Measurements from ENCODE around the gene JPH2.
A peak's percentile ranks its signal among the peaks of the same experiment; 100 is the strongest.
"Not testable (repeated sequence)": the region's sequence is repeated elsewhere in the genome, so short reads cannot be mapped to it uniquely, and the experiment has no call there.

JPH2 gene

DNA sequence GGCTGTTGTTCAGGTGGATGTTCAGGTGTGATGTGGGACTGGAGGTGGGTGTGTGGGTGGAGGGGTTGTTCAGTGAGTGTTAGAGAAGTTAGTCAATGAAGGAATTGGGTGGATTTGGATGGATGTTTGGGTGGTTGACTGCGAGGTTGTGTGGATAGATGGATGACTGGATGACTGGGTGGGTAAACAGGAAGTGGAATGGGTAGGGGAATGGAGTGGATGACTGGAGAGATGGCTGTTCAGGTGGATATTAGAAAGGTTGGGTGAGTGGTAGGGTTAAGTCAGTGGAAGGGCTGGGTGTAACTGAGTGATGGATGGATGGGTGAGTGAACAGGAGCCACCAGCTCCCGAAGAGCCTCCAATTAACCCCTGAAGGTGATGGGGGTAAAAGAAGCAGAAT, 27.9 kb downstream of the JPH2 start:
- no peak for DNase-seq (ENCODE audit: low spot score)

- DNase-seq (ENCODE audit: low spot score) = no peak
Observed at GRCh38 chr20:44157061-44157460, 29.9 kb downstream of the JPH2 start.

DNA sequence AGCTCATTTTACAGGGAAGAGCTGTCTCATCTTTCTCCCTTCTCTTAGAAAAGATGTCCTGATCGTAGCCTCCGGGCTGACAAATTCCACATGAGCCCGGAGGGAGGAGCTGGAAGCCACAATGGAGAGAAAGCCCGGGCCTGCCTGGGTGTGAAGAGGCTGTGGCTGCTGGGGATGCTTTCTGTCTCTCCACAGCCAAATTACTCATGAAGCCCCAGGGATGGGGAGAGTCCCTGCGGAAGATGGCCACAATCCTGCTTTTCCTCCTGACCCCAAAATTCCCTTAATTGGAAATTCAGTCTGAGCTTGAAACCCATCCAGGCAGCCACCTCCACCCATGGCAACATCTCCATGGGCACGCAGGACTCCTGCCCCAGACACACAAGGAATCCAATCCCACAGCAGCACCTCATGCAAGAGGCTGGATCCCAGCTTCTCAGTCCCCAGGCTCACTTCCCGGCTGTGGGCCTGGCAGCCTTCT, 32.4 kb downstream of the JPH2 start:
- no peak for DNase-seq (ENCODE audit: low spot score)

DNA sequence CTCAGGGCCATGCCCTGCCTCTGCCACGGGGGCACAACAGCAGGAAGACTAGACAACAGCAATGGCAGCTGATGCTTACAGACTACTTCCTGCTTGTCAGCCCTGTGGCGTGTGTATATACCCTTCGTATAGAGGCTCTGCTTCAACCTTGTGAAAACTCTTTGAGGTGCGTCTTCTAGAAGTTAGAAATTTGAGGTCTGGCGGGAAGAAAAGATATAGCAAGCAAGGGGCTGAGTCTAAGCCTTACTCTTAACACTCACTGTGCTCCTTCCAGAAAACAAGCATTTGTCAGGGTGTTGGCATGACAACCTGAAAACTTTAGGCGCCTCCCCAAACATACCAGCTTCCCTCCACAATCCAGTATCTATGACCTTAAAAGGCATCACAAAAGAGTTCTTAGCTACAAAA, 33.3 kb downstream of the JPH2 start:
- DNase-seq (ENCODE audit: low spot score) = no peak

- no peak for DNase-seq (ENCODE audit: low spot score)
Observed at GRCh38 chr20:44151621-44152416, 35.2 kb downstream of the JPH2 start.

GRCh38 chr20:44146272-44146671, 40.7 kb downstream of the JPH2 start:
- no peak for DNase-seq (ENCODE audit: low spot score)

DNA sequence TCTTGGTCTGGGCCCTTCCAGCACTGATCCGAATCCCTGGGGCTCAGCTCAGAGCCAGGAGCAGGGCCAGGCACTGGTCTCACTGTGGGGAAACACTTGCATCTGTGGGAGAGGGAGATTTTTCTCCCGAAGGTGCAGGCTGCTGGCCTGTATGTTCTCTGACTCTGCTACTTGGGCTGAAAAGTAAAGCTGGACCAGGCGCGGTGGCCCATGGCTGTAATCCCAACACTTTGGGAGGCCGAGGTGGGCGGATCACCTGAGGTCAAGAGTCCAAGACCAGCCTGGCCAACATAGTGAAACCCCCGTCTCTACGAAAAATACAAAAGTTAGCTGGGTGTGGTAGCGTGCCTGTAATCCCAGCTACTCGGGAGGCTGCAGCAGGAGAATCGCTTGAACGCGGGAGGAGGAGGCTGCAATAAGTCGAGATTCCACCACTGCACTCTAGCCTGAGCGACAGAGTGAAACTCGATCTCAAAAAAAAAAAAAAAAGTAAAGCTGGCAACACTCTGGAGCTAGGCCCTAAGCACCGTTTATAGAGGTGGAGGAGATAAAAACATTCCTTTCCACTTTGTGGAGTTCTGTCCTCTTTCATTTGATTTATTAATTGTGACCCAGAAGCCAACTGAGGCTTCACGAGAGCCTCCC, 41.7 kb downstream of the JPH2 start:
- no peak for DNase-seq (ENCODE audit: low spot score)

GRCh38 chr20:44143936-44144335, 43.1 kb downstream of the JPH2 start:
- no peak for DNase-seq (ENCODE audit: low spot score)

DNA sequence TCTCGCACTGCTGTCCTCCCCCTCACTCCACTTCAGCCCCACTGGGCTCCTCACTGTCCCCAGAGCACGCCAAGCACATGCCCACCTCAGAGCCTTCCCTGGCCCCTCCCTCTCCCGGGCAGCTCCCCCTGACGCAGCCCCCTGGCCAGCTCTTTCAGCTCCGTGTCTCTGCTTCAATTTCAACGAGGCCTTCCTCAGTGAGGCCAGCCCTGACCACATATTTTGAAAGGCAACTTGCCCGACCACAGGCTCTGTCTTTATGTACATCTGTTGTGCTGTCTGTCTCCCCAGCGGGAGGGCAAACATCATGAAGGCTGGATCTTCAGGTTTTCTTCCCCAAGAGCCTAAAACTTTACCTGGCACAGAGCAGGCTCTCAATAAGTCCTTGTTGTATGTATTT, 44.6 kb downstream of the JPH2 start:
- no peak for DNase-seq (ENCODE audit: low spot score)

DNA sequence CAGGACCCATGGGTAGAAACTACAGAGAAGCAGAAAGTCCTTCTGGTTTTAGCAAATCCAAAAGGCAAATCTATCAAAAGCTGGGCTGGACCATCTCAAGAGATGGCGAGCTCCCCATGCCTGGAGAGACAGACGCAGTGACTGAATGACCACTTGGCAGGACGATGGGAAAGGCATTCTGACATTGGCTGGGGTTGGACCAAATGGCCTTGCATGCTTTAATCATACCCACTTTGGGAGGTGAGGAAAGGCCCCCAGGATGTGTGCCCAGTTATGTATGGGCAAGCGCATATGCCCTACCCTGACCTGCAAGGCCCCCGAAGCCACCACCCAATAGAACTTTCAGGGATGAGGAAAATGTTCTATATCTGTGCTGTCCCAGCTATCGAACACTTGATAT, 45.1 kb downstream of the JPH2 start:
- DNase-seq (ENCODE audit: low spot score) = no peak

GRCh38 chr20:44138867-44139266, 48.1 kb downstream of the JPH2 start:
- no peak for DNase-seq (ENCODE audit: low spot score)

- DNase-seq (ENCODE audit: low spot score) = no peak
Observed at GRCh38 chr20:44137266-44137801, 49.7 kb downstream of the JPH2 start.

DNA sequence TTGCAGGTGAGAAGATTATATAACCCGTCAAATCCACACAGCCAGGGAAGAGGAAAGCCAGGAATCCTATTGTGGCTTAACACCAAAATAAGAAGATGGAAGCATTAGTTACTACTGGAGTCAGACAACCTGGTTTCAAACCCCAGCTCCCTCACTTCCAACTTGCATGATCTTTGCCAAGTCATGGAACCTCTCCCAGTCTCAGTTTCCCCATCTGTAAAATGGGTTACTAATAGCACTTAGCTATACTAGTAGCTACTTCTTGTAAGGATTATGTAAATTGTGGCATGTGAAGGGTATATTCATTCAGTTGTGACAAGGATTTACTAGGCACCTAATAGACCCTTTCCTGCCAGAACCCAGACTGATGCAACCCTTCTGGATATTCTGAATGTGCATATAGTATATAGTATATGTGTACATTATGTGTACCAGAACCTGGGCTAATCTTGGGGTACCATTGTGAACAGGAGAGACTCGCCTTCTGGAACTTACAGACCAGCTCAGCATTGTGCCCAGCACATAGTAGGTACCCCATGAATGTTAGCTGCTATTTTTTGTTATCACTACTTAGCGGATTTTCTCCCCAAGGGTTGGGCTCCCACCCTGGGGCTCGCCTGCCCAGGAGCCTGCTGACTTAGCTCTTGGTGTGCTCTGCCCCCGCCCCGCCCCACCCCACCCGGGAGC, 50.3 kb downstream of the JPH2 start:
- DNase-seq (ENCODE audit: low spot score) = no peak

DNA sequence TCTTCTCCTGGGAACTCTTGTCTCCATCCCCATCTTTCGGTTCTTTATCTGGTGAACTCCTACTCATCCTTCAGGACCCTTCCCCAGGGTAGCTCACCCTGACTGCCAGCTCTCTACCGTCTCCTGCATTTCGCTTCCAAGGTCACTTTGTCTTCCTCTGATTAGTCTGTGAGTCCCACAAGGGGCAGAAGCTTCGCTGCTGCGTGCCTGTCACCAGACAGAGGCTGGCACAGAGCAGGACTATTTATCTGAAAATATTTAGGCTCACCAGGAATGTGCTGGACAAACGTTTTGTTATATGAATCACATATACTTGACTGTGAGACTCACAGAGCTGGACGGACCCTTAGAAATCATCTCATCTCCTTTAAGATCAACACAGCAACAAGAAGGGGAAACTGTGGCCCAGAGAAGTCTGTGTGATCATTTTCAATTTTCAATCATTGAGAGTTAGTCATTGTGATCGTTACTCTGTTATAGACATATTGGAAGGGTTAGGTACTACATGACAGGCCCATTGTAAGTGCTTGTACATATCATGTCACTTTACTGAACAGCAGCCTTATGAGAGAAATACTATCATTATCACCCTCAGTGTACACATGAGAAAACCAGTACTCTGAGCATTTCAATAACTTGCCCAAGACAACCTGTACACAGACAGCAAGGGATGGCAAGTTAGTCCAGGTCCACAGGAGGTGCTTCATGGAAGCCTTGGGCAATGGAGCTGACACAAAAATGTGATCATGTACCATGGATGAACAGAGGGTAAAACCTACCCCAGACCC, 51.4 kb downstream of the JPH2 start:
- DNase-seq (ENCODE audit: low spot score) = no peak

DNA sequence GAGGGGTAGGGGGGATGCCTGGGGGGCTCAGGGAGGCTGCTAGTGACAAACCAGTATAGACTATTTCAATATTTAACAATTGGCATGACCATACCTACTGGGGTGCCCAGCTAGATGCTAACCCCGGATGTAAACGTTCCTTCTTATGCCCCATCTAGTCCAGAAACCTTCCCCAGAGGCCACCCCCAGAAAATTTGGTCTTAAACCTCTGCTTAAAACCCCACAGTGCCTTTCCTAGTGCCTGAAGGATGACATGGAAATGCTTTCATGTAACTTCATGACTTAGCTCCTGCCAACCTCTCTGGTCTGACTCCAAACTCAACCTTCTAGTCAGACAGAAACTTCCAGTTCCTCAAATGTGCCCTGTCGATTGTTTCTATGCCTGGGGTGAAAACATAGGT, 52.0 kb downstream of the JPH2 start:
- peak; percentile 5 for DNase-seq (ENCODE audit: low spot score)

- DNase-seq (ENCODE audit: low spot score) = no peak
Observed at GRCh38 chr20:44133424-44133823, 53.6 kb downstream of the JPH2 start.

DNA sequence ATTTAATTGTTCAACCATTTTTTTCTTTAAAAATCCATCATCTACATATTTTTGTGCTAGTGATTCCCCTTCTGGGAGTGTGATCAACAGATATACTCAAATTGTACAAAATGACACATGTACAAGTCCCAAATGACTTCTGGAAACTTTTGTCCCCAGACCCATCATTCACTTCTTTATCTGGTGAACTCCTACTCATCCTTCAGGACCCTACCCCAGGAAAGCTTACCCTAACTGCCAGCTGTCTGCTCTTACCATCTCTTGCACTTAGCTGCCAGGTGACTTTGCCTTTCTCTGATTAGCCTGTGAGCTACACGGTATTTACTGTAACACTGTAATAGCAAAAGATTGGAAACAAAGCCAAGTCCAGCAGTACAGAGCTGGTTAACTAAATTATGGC, 55.3 kb downstream of the JPH2 start:
- DNase-seq (ENCODE audit: low spot score) = no peak

DNA sequence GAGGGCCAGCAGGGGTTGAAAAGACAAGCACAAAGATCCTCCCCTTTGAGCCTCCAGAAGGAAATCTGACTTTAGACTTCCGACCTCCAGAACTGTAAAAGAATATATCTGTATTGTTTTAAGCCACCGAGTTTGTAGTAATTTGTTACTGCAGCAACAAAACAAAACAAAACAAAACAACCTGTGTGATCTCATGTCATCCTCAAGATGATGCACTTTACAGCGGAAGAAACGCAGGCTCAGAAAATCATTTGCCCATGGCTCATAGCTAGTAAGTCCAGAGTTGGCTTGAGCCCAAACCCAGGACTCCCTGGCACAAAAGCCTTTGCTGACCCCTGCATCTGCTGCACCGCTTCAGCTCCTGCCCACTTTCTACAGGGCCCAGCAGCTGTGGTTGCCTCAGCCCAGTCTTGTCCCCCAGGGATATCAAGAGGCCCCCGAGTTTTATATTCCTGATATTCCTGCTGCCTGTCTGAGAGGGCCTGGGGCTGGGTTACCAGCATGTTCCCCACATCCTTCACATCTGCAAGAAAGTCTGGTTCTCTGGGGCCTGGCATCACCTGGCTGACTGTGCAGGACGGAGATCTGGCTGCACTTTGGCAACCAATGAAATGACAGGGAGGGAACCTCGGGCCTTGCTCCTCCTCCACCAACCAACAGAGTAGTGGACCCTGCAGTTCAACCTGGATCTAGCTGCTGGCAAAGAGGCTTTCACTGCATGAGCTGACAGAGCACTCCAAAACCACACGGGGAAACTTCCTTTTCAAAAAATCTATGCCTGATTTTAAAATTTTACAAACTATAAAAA, 56.9 kb downstream of the JPH2 start:
- DNase-seq (ENCODE audit: low spot score) = no peak

DNA sequence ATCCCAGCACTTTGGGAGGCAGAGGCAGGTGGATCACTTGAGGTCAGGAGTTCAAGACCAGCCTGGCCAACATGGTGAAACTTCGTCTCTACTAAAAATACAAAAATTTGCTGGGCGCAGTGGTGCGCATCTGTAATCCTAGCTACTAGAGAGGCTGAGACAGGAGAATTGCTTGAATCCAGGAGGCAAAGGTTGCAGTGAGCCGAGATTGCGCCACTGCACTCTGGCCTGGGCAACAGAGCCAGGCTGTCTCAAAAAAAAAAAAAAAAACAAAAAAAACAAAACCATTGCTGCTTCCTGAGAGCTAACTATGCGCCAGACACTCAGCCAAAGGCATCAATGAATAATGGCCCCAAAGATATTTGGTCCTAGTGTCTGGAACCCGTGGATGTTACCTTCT, 57.7 kb downstream of the JPH2 start:
- not testable (repeated sequence) for DNase-seq (ENCODE audit: low spot score)

DNA sequence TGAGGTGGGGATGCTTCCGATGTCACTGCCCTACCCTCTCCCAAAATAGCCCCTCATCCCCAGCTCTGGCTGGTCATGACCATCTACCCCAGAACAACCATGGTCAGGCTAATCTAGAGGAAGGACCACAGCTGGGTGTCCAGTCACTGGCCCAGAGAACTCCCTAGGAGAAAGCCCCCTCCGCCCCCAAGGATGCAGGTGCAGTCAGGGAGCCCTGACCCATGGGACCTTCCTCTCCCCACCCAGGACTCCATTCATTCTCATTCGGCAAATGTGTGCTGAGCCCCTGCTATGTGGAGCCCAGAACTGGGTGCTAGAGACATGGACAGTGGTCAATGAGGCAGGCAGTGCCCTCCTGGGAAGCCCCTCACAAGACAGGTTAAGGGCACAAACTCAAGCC, 60.5 kb downstream of the JPH2 start:
- no peak for DNase-seq (ENCODE audit: low spot score)
